ENCODE data around the gene CYS1.
"Not testable (repeated sequence)": the region's sequence is repeated elsewhere in the genome, so short reads cannot be mapped to it uniquely, and the experiment has no call there.

The CYS1 gene

GRCh38 chr2:10010861-10011605 lies 69.2 kb downstream of the CYS1 start:
- DNase-seq: not testable (repeated sequence)

- no peak for DNase-seq
These were observed 70.1 kb downstream of the CYS1 start for GRCh38 chr2:10009811-10010781.

- no peak for DNase-seq
These were observed 70.9 kb downstream of the CYS1 start for GRCh38 chr2:10009271-10009810.

GRCh38 chr2:10008809-10009176 lies 71.4 kb downstream of the CYS1 start:
- no peak for DNase-seq

GRCh38 chr2:10007921-10008808 lies 72.0 kb downstream of the CYS1 start:
- no peak for DNase-seq

- DNase-seq: no peak
These were observed 72.8 kb downstream of the CYS1 start for GRCh38 chr2:10007435-10007834.
